GM12874 (cell line): ENCODE results near the gene BCL7B.

Experiments used
- TF ChIP-seq, protein P1 (sequence below): IDR thresholded peaks from 2 replicates; pipeline ENCODE4 v1.5.1; 2011; ENCODE audit warnings: low read depth, mild to moderate bottlenecking, control low read depth, low read length, moderate library complexity; ENCODE audit not compliant: insufficient read depth

The BCL7B gene

DNA sequence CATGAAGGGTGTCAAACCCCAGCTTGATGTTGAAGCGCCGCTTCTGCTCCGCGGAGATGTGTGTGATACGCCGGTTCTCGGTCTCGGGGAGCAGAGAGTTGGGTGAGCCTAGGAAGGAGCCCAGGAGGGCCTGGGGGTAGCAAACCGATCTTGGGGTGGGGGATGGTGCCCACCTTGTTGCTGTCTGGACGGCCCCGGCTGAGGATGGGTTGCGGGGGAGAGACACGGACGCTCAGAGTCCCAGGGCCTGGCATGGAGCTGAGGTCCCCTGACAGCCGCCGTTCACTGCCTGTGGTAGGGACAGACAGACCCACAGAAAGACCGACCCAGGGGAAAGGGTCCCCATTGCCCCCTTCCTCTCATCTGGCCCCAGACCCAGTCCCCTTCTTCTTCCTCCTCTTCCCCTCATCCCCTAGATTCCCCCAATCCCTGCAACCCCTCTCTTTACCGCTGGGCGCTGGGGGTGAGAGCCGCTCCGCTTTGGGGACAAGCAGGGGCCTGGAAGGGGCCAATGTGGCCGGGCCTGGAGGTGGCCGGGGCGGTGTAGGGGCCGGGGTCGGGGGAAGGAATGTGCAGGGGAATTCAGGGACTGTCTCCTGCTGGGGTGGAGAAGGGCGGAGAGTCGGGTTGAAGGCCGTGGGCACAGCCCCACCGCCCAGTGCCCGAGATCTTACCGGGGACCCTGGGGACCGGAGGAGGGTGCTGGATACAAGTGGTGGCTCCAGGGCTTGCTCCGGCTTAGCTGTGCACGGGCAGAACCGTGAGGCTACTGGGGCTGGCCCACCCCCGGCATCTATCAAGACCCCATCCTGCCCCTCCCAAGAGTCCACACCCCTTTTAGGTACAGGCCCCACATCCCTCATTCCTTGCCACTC is 38.9 kb upstream of the BCL7B start:
- TF ChIP-seq, protein P1, sequence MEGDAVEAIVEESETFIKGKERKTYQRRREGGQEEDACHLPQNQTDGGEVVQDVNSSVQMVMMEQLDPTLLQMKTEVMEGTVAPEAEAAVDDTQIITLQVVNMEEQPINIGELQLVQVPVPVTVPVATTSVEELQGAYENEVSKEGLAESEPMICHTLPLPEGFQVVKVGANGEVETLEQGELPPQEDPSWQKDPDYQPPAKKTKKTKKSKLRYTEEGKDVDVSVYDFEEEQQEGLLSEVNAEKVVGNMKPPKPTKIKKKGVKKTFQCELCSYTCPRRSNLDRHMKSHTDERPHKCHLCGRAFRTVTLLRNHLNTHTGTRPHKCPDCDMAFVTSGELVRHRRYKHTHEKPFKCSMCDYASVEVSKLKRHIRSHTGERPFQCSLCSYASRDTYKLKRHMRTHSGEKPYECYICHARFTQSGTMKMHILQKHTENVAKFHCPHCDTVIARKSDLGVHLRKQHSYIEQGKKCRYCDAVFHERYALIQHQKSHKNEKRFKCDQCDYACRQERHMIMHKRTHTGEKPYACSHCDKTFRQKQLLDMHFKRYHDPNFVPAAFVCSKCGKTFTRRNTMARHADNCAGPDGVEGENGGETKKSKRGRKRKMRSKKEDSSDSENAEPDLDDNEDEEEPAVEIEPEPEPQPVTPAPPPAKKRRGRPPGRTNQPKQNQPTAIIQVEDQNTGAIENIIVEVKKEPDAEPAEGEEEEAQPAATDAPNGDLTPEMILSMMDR, result no peak

DNA sequence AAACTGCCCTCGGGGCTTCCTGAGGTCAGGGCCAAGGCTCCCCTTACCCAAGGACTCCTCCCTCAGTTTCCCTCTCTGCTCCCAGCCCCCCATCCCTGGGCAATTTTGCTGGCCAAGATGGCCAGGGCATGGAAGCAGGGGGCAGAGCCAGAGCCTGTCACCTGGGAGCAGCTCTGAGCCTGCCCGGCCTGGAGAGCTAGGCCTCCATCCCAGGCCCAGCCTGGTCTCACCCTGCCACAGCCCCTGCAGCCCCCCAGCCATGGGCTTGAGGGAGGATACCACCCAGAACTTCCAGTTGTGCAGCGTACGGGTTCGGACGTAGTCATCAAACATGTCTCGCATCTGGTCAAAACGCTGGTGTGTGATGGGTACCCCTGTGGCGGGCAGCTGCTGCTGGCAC is 37.9 kb upstream of the BCL7B start:
- TF ChIP-seq, protein P1, result no peak

DNA sequence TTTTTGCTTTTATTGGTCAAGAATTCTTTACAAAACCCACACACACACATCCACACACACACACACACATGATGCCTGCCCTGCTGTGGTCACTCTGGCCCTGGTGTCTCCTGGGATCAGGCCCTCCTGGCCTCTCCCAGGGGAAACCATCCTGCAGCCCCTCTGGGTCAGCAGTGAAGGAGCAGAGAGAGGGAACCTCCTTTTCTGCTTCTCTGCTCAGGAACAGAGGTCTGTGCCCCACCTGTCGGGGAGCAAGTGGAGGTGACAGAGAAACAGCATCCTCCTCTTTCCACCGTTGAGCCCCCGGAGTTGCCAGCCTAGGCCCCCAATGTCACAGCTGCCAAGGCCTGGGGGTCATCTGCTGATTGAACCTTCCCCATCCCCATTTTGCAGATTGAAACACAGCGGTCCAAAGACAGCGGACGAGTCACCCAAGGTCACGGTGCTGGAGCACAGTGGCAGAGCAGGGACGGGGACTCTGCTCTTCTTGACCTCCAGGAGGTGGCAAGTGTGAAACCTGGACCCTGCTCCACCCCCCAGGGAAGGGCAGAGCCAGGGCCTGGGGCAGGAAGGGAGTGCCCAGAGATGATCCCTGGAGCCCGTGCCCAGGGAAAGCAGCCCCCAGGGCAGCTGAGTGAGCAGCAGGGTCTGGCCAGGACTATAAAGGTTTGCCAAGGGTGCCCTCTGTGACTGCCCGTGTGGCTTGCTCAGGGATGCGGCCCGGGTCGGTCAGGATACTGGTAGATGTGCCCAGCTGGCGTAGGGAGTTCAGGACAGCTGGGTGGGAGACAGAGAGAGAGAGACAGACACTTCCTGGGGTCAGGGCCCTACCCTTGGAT is 35.9 kb upstream of the BCL7B start:
- TF ChIP-seq, protein P1, result no peak

DNA sequence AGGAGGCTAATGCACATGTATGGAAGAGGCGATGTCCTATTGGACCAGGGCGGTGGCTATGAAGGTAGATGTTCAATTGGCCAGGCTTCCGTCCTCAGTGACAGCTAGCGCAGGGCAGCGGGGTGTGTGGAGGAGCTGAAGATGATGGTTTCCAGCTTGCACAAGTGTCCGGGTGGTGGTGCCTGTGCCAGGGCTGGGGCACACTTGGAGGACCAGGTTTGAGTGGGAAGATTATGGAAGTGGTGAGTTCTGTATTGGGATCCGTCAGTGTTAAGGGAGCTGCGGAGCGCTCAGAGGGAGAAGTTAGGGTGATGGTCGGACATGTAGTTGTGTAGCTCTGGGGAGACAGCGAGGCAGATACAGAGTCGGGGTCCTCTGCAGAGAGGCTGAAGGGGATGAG is 29.4 kb upstream of the BCL7B start:
- TF ChIP-seq, protein P1, result no peak

DNA sequence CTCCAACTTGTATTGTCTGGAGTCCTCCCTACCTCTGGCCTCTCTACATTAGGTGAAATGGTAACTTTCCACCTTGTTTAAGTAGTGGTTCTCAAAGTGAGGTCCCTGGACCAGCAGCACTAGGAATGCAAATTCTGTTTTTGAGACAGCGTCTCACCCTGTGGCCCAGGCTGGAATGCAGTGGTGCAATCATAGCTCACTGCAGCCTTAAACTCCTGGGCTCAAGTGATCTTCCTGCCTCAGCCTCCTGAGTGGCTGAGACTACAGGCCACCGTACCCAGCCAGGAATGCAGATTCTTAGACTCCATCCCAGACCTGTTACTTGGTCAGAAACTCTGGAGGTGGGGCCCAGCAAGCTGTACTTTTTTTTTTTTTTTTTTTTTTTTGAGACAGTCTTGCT is 27.7 kb upstream of the BCL7B start:
- TF ChIP-seq, protein P1, result no peak

DNA sequence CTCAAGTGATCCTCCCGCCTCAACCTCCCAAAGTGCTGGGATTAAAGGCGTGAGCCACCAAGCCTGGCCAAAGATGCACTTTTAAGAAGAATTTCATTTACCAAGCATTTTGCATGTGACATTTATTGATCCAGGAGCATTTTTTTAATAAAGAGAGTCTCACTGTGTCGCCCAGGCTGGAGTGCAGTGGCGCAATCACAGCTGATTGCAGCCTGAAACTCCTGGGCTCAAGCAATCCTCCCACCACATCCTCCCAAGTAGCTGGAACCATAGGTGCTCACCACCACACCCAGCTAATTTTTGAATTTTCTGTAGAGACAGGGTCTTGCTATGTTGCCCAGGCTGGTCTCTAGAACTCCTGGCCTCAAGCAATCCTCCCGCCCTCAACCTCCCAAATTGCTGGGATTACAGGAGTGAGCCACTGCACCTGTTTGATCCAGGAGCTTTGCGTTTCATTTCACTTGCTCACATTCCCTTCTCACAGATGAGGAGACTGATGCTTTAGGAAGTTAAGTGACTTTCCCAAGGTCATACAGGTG is 25.2 kb upstream of the BCL7B start:
- TF ChIP-seq, protein P1, result no peak
